HepG2 (cell line): ENCODE measurements around the gene ZNF79. TPM values are rescaled to one million over a fixed set of nuclear protein-coding genes. Genes with fewer than 3 reads are reported as not detected.
A peak's percentile ranks its signal among the peaks of the same experiment; 100 is the strongest.

Experiments used
- HOXA7 ChIP-seq: sonication (generic); formaldehyde crosslinking; IDR thresholded peaks from 2 replicates; pipeline ENCODE4 v1.8.1; 2022; ENCODE audit warnings: mild to moderate bottlenecking, missing genetic modification reagents, moderate library complexity
- KAT8 ChIP-seq: IDR thresholded peaks from 2 replicates; pipeline ENCODE4 v1.6.1; 2016; ENCODE audit warnings: missing genetic modification reagents, missing compliant biosample characterization
- MYNN ChIP-seq: sonication (generic); formaldehyde crosslinking; IDR thresholded peaks from 2 replicates; pipeline ENCODE4 v1.4.0; 2020; ENCODE audit warnings: mild to moderate bottlenecking, low read depth, missing genetic modification reagents
- NCOA5 ChIP-seq: sonication (generic); formaldehyde crosslinking; IDR thresholded peaks from 2 replicates; pipeline ENCODE4 v1.4.0; 2020; ENCODE audit warnings: missing genetic modification reagents
- POLR2G ChIP-seq: fragments of 200-400 bp; formaldehyde crosslinking; IDR thresholded peaks from 2 replicates; pipeline ENCODE4 v1.6.1; 2018; ENCODE audit warnings: mild to moderate bottlenecking, low read depth, low read length, moderate library complexity
- SMAD1 ChIP-seq: sonication (generic); formaldehyde crosslinking; IDR thresholded peaks from 2 replicates; pipeline ENCODE4 v1.4.0; 2020; ENCODE audit warnings: missing genetic modification reagents, low read depth, mild to moderate bottlenecking, borderline replicate concordance
- SRSF1 ChIP-seq: fragments of 200-400 bp; formaldehyde crosslinking; optimal IDR thresholded peaks from 2 replicates; pipeline ENCODE3; 2017; ENCODE audit warnings: mild to moderate bottlenecking, low read depth, low read length, moderate library complexity
- U2AF2 ChIP-seq: fragments of 200-400 bp; formaldehyde crosslinking; IDR thresholded peaks from 2 replicates; pipeline ENCODE4 v1.6.1; 2017; ENCODE audit warnings: low read depth, mild to moderate bottlenecking, low read length
- ZNF598 ChIP-seq: sonication (generic); formaldehyde crosslinking; IDR thresholded peaks from 2 replicates; pipeline ENCODE4 v1.5.1; 2020; ENCODE audit warnings: mild to moderate bottlenecking, missing genetic modification reagents, borderline replicate concordance
- ZNF614 ChIP-seq: IDR thresholded peaks from 2 replicates; pipeline ENCODE4 v1.6.1; 2018; ENCODE audit warnings: missing biosample characterization, missing genetic modification reagents, inconsistent platforms, borderline replicate concordance
- ZSCAN29 ChIP-seq: sonication (generic); formaldehyde crosslinking; conservative IDR thresholded peaks from 2 replicates; pipeline ENCODE4 v1.4.0; 2020; ENCODE audit warnings: mild to moderate bottlenecking, missing genetic modification reagents
- ZSCAN31 ChIP-seq: sonication (generic); formaldehyde crosslinking; IDR thresholded peaks from 2 replicates; pipeline ENCODE4 v1.5.0; 2020; ENCODE audit warnings: low read depth, mild to moderate bottlenecking, missing genetic modification reagents
- polyA plus RNA-seq, 8 experiments: library from polyadenylated mRNA; depleted of rRNA in 3 of 8; stranded (reverse) in 7 of 8; unstranded in 1 of 8; fragments of >200 nt; fragmentation: Illumina TruSeq in 4 of 8; extraction: Trizol in 4 of 8; gene quantifications; 2 replicates each; pipeline versions ENCODE4 v1.2.1 to v1.2.3, GENCODE V29; 2011 to 2016; ENCODE audit warnings: low read depth in 4 of 8, missing spikeins in 1 of 8, mixed read lengths in 1 of 8; ENCODE audit not compliant: insufficient read depth in 1 of 8
- total RNA-seq, 5 experiments: library from RNA; depleted of rRNA; stranded (reverse); fragments of >200 nt; fragmentation: Illumina TruSeq; extraction: Trizol; gene quantifications; 2 replicates each; pipeline ENCODE4 v1.2.3, GENCODE V29; 2016; ENCODE audit warnings: low read depth in 1 of 5
- TF ChIP-seq, protein P1 (sequence below): sonication (generic); formaldehyde crosslinking; IDR thresholded peaks from 2 replicates; pipeline ENCODE4 v1.5.0; 2020; ENCODE audit warnings: missing genetic modification reagents, mild to moderate bottlenecking, borderline replicate concordance
- TF ChIP-seq, protein P2 (sequence below): sonication (generic); formaldehyde crosslinking; IDR thresholded peaks from 2 replicates; pipeline ENCODE4 v1.4.0; 2020; ENCODE audit warnings: missing genetic modification reagents, low read depth, mild to moderate bottlenecking, borderline replicate concordance
- TF ChIP-seq, protein P3 (sequence below): sonication (generic); formaldehyde crosslinking; IDR thresholded peaks from 2 replicates; pipeline ENCODE4 v1.8.1; 2023; ENCODE audit warnings: mild to moderate bottlenecking, missing genetic modification reagents

Gene ZNF79
- total and polyA plus RNA-seq, 2 of the 13 experiments (the other 11 are each of a cell fraction or from before 2014, with no cell fraction given): 3.7 to 8.1 TPM

DNA sequence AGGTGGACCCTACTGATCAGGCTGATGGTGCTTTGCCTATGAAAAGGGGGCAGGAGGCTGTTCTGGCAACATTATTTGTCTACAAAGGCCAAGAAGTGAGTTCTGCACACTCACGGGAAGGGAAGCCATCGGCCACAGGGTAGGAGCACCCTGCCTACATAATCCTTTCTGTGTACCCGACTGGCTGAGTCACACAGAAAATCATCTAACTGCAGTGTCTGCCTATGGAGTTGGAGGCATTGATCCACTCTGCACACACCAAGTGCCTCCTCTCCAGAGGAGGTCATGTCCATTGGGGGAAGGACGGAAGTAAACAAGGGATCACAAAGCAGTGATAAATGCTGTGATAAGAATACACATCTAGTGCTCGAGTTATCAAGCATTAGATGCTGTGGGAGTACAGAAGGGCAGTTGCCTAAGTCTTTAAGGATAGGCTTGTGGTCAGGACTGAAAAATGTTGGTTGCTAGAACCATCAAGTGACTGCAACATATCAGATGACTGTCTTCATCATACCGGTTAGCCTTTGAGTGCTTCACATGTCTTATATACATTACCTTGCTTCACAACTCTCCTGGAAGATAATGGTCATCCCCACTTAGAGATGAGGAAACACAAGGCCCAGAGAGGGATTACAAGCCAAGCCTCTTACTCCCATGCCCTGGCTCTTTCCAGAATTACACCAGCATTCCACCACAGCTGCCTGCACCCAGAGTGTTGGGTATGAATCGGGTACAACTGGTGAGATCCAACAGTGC, 28.5 kb upstream of the ZNF79 start (continued):
- TF ChIP-seq, protein P1, sequence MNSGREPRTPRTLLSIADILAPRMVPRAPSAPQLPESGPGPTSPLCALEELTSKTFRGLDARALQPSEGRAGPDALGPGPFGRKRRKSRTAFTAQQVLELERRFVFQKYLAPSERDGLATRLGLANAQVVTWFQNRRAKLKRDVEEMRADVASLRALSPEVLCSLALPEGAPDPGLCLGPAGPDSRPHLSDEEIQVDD (CRISPR knock-in tag): no peak
- TF ChIP-seq, protein P2, sequence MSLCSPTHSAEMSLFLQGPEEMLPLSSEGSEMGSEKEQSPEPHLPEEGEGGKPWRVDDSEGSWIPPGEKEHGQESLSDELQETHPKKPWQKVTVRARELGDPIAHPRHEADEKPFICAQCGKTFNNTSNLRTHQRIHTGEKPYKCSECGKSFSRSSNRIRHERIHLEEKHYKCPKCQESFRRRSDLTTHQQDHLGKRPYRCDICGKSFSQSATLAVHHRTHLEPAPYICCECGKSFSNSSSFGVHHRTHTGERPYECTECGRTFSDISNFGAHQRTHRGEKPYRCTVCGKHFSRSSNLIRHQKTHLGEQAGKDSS (CRISPR knock-in tag): no peak
- TF ChIP-seq SRSF1 (no peak), ZNF598 (CRISPR knock-in tag) (0 out of 2 replicates have a peak, but pooled peaks have one; percentile 14), ZSCAN31 (CRISPR knock-in tag) (0 out of 2 replicates have a peak, but pooled peaks have one; percentile 17), SMAD1 (0 out of 2 replicates have a peak, but pooled peaks have one; percentile 41), U2AF2 (no peak), ZSCAN29 (CRISPR knock-in tag) (no peak), KAT8 (CRISPR knock-in tag) (peak; percentile 46; the same call in 1 of the 2 replicates), MYNN (CRISPR knock-in tag) (no peak), ZNF614 (no peak), POLR2G (peak; percentile 62; the same call in 1 of the 2 replicates), HOXA7 (CRISPR knock-in tag) (no peak), NCOA5 (CRISPR knock-in tag) (no peak)
- TF ChIP-seq, protein P3, sequence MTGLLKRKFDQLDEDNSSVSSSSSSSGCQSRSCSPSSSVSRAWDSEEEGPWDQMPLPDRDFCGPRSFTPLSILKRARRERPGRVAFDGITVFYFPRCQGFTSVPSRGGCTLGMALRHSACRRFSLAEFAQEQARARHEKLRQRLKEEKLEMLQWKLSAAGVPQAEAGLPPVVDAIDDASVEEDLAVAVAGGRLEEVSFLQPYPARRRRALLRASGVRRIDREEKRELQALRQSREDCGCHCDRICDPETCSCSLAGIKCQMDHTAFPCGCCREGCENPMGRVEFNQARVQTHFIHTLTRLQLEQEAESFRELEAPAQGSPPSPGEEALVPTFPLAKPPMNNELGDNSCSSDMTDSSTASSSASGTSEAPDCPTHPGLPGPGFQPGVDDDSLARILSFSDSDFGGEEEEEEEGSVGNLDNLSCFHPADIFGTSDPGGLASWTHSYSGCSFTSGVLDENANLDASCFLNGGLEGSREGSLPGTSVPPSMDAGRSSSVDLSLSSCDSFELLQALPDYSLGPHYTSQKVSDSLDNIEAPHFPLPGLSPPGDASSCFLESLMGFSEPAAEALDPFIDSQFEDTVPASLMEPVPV (CRISPR knock-in tag): no peak
- TF ChIP-seq, all 625 proteins: peak for 129
